Activated effector memory CD4-positive, alpha-beta T cell treated with Interleukin-2 at 50 U/mL for 16 hours (primary cell): ENCODE data around the gene MRGPRF.
A peak's percentile ranks its signal among the peaks of the same experiment; 100 is the strongest.

Experiments used
- DNase-seq: peaks from one replicate; pipeline ENCODE4 v3.0.0-alpha.2; 2020

Gene MRGPRF

GRCh38 chr11:69018924-69019323 is 5.9 kb upstream of the MRGPRF start:
- DNase-seq, result no peak

DNA sequence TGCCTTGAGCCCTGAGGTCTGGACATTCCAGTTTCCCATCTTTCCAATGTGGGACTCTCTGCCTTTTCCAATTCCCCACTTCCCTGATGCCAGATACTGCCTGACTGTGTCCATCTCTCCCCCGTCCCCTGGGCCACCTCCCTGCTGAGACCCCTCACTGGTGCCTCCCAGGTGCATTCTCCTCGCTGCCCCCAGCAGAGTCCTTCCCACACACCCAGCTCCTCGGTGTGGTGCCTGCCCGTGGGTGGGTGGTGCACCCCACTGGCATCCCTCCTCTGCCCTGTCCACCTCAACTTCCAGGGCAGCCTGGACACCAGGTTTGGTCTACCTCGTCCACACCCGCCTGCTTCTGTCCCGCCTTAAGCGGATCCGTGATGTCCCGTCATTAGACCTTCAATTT is 4.9 kb upstream of the MRGPRF start:
- DNase-seq, result no peak

- DNase-seq, result no peak
Observed at GRCh38 chr11:69014898-69015549, 2.0 kb upstream of the MRGPRF start.

GRCh38 chr11:69014084-69014851 is 1.2 kb upstream of the MRGPRF start:
- no peak for DNase-seq

- no peak for DNase-seq
Observed at GRCh38 chr11:69012092-69013008, 696 bp downstream of the MRGPRF start.

GRCh38 chr11:69011624-69012091 is 1.4 kb downstream of the MRGPRF start:
- no peak for DNase-seq

- peak; percentile 13 for DNase-seq
Observed at GRCh38 chr11:69010964-69011623, 2.0 kb downstream of the MRGPRF start.

GRCh38 chr11:69010361-69010891 is 2.6 kb downstream of the MRGPRF start:
- DNase-seq, result no peak

GRCh38 chr11:69009441-69010211 is 3.4 kb downstream of the MRGPRF start:
- DNase-seq, result no peak

- DNase-seq, result no peak
Observed at GRCh38 chr11:69008737-69009440, 4.2 kb downstream of the MRGPRF start.

- DNase-seq, result no peak
Observed at GRCh38 chr11:69007975-69008381, 5.1 kb downstream of the MRGPRF start.

GRCh38 chr11:69006816-69007215 is 6.2 kb downstream of the MRGPRF start:
- DNase-seq, result no peak

DNA sequence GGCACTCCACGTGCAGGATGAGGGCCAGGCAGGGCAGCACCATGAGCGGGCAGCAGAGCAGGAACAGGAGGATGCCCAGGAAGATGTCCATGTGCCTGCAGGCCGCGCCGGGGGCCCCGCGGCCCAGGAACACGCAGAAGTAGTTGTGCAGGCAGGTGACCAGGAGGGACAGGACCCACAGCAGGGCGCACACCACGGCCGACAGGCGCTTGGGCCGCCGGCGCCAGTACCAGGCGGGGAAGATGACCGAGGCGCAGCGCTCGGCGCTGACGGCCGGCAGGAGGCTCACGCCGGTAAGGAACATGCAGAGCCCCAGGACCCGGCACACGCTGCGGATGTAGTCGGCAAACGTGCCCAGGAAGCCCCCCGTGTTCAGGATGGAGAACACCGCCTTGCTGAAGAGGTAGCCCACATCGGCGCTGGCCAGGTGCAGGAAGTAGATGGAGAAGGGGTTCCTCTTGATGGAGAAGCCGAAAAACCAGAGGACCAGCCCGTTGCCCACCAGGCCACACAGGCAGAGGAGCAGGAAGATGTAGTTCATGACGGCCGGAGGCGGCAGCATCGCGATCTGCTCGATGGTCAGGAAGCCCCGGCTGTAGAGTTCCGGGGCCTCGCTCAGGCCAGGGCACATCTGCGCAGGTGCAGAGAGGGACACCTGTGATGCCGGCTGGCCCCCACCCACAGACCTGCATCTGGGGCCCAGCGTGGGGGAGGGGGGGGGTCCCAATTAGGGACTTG is 7.2 kb downstream of the MRGPRF start:
- no peak for DNase-seq

DNA sequence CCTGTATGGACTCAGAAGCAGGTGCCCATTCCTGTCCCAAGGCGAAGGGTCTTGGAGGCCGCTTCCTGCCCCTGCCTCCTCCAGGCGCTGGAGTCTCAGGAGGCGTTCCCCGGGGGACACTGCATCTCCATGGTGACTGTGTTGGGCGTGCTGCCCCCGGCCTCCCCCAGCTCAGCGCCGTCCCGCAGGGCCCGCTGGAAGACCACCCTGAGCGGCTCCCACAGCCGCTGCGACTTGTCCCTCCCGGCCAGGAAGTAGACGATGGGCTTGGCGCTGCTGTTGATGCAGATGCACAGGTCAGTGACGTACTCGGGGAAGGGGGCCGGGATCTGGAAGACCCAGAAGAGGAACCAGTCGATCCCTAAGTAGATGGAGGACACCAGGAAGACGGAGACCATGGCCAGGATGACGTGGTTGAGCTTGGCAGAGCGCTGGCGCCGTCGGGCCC is 7.8 kb downstream of the MRGPRF start:
- DNase-seq, result no peak

- no peak for DNase-seq
Observed at GRCh38 chr11:69004411-69005182, 8.4 kb downstream of the MRGPRF start.

DNA sequence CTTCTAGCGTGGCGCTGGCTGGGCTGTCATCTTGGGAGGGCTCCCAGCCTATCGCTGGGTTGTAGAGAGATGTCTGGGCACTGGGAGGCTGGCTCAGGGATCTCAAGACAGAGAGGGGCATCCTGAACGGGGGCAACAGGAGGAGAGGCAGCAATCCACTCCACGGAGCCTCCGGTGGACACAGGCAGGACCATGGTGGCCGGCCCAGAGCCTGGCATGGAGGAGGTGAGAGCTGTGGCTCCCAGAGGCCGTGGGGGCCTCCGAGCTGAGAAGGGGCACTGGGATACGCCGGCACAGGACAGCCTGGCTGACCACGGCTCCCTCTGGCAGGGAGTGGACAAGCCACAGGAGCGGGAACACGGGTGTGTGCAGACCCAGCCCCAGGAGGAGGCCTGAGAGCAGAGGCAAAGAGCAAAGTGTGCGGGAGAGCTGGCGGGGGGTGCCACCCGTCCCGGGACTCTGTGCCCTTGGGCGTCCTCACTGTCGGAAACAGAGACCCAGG is 9.1 kb downstream of the MRGPRF start:
- DNase-seq, result no peak

DNA sequence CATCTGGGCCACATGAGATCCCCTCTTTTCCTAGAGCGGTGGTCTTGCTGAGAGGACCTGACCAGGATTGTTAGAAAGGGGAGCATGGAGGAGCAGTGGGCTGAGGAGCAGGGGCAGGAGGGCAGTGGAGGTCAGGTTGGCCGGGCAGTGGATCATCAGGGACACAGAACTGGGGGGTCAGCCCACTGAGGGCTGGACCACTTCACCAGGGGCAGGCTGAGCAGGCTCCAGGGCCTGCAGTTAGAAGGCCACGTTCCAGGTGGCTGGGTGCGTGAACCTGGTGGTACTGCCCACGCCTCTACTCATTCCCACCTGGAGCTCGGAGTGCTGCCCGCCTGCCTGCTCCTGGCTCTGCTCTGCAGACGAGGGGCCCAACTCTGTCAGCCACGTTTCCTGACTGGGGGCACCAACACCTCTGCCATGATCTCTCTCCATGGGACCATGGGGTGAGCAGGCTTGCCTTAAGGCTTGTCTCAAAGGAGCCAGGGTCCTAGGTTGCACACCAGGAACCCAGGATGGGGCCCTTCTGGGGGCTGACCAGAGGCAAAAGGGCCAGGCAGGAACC is 9.7 kb downstream of the MRGPRF start:
- no peak for DNase-seq

DNA sequence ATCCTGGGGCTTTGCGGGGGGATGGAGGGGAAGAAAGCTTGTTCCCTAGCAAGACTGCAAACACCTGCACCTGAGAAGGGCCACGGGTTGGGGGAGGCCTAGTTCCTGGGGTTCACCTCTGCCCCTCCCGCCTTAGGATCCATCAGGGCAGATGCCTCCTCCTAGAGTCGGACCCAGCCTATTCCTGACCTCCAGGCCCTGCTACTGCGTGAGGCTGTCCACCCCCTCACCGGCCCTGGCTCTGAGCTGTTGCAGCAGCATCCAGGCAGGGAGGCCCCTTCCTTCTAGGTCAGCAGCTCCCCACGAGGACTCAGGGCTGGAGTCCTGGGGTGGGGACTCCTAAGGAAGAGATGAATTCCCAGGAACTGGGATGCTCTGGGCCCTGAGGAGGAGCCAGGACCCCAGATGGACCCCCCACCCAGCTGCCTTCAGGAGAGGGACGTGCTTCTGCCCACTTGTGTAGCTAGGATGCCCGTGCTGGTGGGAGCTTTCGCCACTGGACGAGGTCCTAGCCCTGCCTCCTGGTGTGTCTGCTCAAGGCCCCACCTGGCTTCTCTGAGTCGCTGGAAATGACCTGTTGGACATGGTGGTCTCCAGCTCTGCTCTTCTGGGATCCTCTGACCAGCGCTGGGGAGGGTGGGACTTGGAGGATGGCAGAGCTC is 10.3 kb downstream of the MRGPRF start:
- DNase-seq, result no peak
